Smooth muscle cell (in vitro differentiated cells): ENCODE results near the gene NMBR. TPM values are rescaled to one million over a fixed set of nuclear protein-coding genes. Genes with fewer than 3 reads are reported as not detected.
"Not testable (repeated sequence)": the region's sequence is repeated elsewhere in the genome, so short reads cannot be mapped to it uniquely, and the experiment has no call there.

Source experiments
- DNase-seq: peaks from one replicate; lab custom pipeline; 2025; ENCODE audit not compliant: unreplicated experiment; lab: John Stamatoyannopoulos, UW
- H2AFZ ChIP-seq: fragments of 200-600 bp; sonication (generic); 2 replicates; pipeline ENCODE4 v1.6.0; 2016; ENCODE audit warnings: antibody characterized with exemption, low read depth, mild to moderate bottlenecking
- H3F3A ChIP-seq: fragments of 200-600 bp; sonication (generic); 2 replicates; pipeline ENCODE4 v1.6.0; 2017; ENCODE audit warnings: antibody characterized with exemption, low read depth
- H3K27ac ChIP-seq: fragments of 200-600 bp; sonication (generic); 2 replicates; pipeline ENCODE4 v1.5.1; 2016; ENCODE audit warnings: low read depth, mild to moderate bottlenecking
- H3K27me3 ChIP-seq: fragments of 200-600 bp; sonication (generic); 2 replicates; pipeline ENCODE4 v1.6.1; 2016; ENCODE audit warnings: low read depth, mild to moderate bottlenecking
- H3K36me3 ChIP-seq: fragments of 200-600 bp; sonication (generic); 2 replicates; pipeline ENCODE4 v1.5.1; 2016; ENCODE audit warnings: low read depth
- H3K4me1 ChIP-seq: fragments of 200-600 bp; sonication (generic); 2 replicates; pipeline ENCODE4 v1.5.1; 2016; ENCODE audit warnings: low read depth
- H3K4me2 ChIP-seq: fragments of 200-600 bp; sonication (generic); 2 replicates; pipeline ENCODE4 v1.6.0; 2016; ENCODE audit warnings: mild to moderate bottlenecking
- H3K4me3 ChIP-seq: fragments of 200-600 bp; sonication (generic); 2 replicates; pipeline ENCODE4 v1.5.1; 2016; ENCODE audit warnings: mild to moderate bottlenecking
- H3K79me2 ChIP-seq: fragments of 200-600 bp; sonication (generic); 2 replicates; pipeline ENCODE4 v1.6.0; 2016; ENCODE audit warnings: low read depth, mild to moderate bottlenecking
- H3K9ac ChIP-seq: fragments of 200-600 bp; sonication (generic); 2 replicates; pipeline ENCODE4 v1.6.0; 2016; ENCODE audit warnings: low read depth
- H3K9me3 ChIP-seq: fragments of 200-600 bp; sonication (generic); replicated peaks from 2 replicates; pipeline ENCODE4 v1.5.1; 2016; ENCODE audit warnings: low read depth
- H4K20me1 ChIP-seq: fragments of 200-600 bp; sonication (generic); 2 replicates; pipeline ENCODE4 v1.6.0; 2016; ENCODE audit warnings: low read depth
- CTCF ChIP-seq: fragments of 200-600 bp; sonication (generic); IDR thresholded peaks from 2 replicates; pipeline ENCODE4 v1.5.1; 2017; ENCODE audit warnings: borderline replicate concordance, mild to moderate bottlenecking, antibody characterized with exemption; ENCODE audit not compliant: insufficient read depth, poor library complexity, severe bottlenecking
- WGBS: methylation state at CpG from one replicate; pipeline ENCODE4 v1.1.7; 2016; ENCODE audit warnings: low lambda C conversion rate; 5-methylcytosine and 5-hydroxymethylcytosine counted together
- polyA plus RNA-seq: library from polyadenylated mRNA; unstranded; fragments of >200 nt; fragmentation: Nextera tagmentation; extraction: Ambion mirVana; gene quantifications from 2 replicates; pipeline ENCODE4 v1.2.1, GENCODE V29; 2016
- total RNA-seq: library from RNA; depleted of rRNA; stranded (reverse); fragments of >200 nt; gene quantifications from 2 replicates; pipeline ENCODE4 v1.2.3, GENCODE V29; 2014

NMBR gene
- total and polyA plus RNA-seq, 2 experiments from 2014 or later: not detected

- Histone ChIP-seq H2AFZ (no peak overlapping the region), H3K4me2 (no peak overlapping the region), H3K27me3 (no peaks in the 10 kb centered on the region), H3K27ac (no peak overlapping the region), H3K4me3 (no peak overlapping the region), H3K9me3 (no peaks in the 10 kb centered on the region), H3K9ac (no peak overlapping the region), H3K4me1 (no peaks in the 10 kb centered on the region), H3K79me2 (peaks cover 10% of the 10 kb centered on the region), H3K36me3 (peaks cover 4% of the 10 kb centered on the region), H4K20me1 (peaks cover 12% of the 10 kb centered on the region), H3F3A (no peaks in the 10 kb centered on the region)
- TF ChIP-seq CTCF: no peak
- 96% methylated on average over 1 of the region's 1 CpG for WGBS
- no peak for DNase-seq
Observed at GRCh38 chr6:142192343-142192742, 45.4 kb upstream of the NMBR start.

- WGBS: 99% methylated on average over 2 of the region's 2 CpGs
- Histone ChIP-seq H3K4me3 (no peak overlapping the region), H3K4me2 (no peak overlapping the region), H3K4me1 (no peaks in the 10 kb centered on the region), H3K79me2 (peaks cover 5% of the 10 kb centered on the region), H2AFZ (no peak overlapping the region), H3K36me3 (peaks cover 4% of the 10 kb centered on the region), H3F3A (no peaks in the 10 kb centered on the region), H3K9ac (no peak overlapping the region), H3K9me3 (no peaks in the 10 kb centered on the region), H4K20me1 (peaks cover 2% of the 10 kb centered on the region), H3K27ac (no peak overlapping the region), H3K27me3 (no peaks in the 10 kb centered on the region)
- no peak for DNase-seq
- TF ChIP-seq CTCF: no peak
Observed at GRCh38 chr6:142189057-142189456, 42.1 kb upstream of the NMBR start.

GRCh38 chr6:142188341-142188740 is 41.4 kb upstream of the NMBR start:
- not testable (repeated sequence) for H3K4me2 ChIP-seq, H3K79me2 ChIP-seq, H3F3A ChIP-seq, H3K4me3 ChIP-seq, H2AFZ ChIP-seq, H3K27me3 ChIP-seq, H3K9ac ChIP-seq, H3K36me3 ChIP-seq, DNase-seq, H3K27ac ChIP-seq, H3K4me1 ChIP-seq, H3K9me3 ChIP-seq, H4K20me1 ChIP-seq
- WGBS: 95% methylated on average over 8 of the region's 8 CpGs
- TF ChIP-seq CTCF: peak; percentile 23

GRCh38 chr6:142187209-142187608 is 40.3 kb upstream of the NMBR start:
- H3K27ac ChIP-seq: no peak overlapping the region
- no peaks in the 10 kb centered on the region for H3K79me2 ChIP-seq
- no peak overlapping the region for H3K4me3 ChIP-seq
- H2AFZ ChIP-seq: no peak overlapping the region
- H3K4me1 ChIP-seq: no peaks in the 10 kb centered on the region
- no peaks in the 10 kb centered on the region for H3F3A ChIP-seq
- no peak overlapping the region for H3K9ac ChIP-seq
- H3K9me3 ChIP-seq: no peaks in the 10 kb centered on the region
- TF ChIP-seq CTCF: no peak
- WGBS: 86% methylated on average over 1 of the region's 1 CpG
- no peak for DNase-seq
- no peaks in the 10 kb centered on the region for H3K27me3 ChIP-seq
- H3K36me3 ChIP-seq: peaks cover 4% of the 10 kb centered on the region
- H4K20me1 ChIP-seq: no peaks in the 10 kb centered on the region
- H3K4me2 ChIP-seq: no peak overlapping the region
